Measurements from ENCODE around the gene ZNF569. TPM values are rescaled to one million over a fixed set of nuclear protein-coding genes. Genes with fewer than 3 reads are reported as not detected.

Gene ZNF569
- total and polyA plus RNA-seq, 2 of the 13 experiments (the other 11 are each of a cell fraction or from before 2014, with no cell fraction given), result 1.4 to 5.7 TPM

DNA sequence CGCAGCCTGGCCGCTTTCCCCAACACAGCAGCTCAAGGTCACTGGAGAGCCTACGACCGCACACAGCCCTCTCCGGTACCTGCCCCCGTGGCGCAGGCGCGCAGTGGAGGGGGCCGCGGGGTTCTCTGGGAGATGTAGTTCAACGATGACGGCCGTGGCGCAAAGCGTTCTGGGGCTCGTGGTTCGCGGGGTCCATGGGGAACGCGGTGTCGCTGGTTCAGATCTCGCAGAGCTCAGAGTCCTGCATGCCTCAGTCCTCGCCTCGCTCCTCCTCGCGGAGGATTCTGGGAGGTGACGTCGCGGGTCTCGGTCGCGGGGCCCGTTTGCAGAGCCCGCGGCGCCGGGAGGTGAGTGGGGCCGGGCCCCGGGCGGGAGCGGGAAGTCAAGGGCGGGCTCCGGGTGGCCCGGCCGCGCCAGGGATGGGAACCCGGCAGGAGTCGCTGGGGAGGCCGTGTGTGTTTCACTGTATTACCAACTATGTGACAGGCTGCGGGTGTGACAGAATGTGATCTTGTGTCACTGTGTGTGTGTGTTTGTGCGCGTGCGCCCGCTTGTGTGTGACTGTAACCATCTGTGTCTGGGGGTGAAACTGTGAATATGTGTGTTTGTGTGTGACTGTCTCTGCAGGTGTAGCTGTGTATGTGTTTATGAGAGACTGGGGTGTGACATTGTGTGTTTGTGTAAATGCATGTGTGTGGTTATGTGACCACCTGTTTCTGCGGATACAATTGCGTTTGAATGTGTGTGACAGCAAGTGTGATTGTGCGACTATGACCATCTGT, 96.2 kb downstream of the ZNF569 start, which contains the start of gene ZNF527 (continued):
- TF ChIP-seq YY1 (IDR thresholded peaks at IDR 0.05; ENCODE audit: insufficient read depth, insufficient replicate concordance, low read depth, low read length) (peak; percentile 81), ZNF850 (CRISPR knock-in tag; conservative IDR thresholded peaks at IDR 0.05) (0 out of 2 replicates have a peak, but pooled peaks have one; percentile 17), SMARCC2 (IDR thresholded peaks at IDR 0.05) (no peak), RNF2 (conservative IDR thresholded peaks at IDR 0.05; ENCODE audit: low read depth) (peak; percentile 68), SMARCE1 (IDR thresholded peaks at IDR 0.05; ENCODE audit: borderline replicate concordance) (no peak), ZNF460 (CRISPR knock-in tag; IDR thresholded peaks at IDR 0.05; ENCODE audit: borderline replicate concordance) (peak; percentile 42; the same call in 1 of the 2 replicates), AGO1 (IDR thresholded peaks at IDR 0.05; ENCODE audit: low read depth, low read length, poor library complexity, severe bottlenecking) (no peak), RFX3 (CRISPR knock-in tag; IDR thresholded peaks at IDR 0.05) (no peak), ZNF446 (CRISPR knock-in tag; IDR thresholded peaks at IDR 0.05) (no peak), ELF1 (CRISPR knock-in tag; IDR thresholded peaks at IDR 0.05) (peak; percentile 82), SP5 (CRISPR knock-in tag; IDR thresholded peaks at IDR 0.05; ENCODE audit: borderline replicate concordance, low read depth) (no peak), FOXA1 (IDR thresholded peaks at IDR 0.05) (no peak), FOXA1 (CRISPR knock-in tag; IDR thresholded peaks at IDR 0.05) (no peak; the same call in 1 of the 2 replicates), POGK (CRISPR knock-in tag; conservative IDR thresholded peaks at IDR 0.05) (peak; percentile 63; the same call in 1 of the 2 replicates), HBP1 (CRISPR knock-in tag; IDR thresholded peaks at IDR 0.05; ENCODE audit: low read depth) (no peak), PLRG1 (conservative IDR thresholded peaks at IDR 0.05) (no peak), KDM2A (CRISPR knock-in tag; IDR thresholded peaks at IDR 0.05; ENCODE audit: borderline replicate concordance, low read depth) (peak; percentile 82), ONECUT2 (CRISPR knock-in tag; IDR thresholded peaks at IDR 0.05) (no peak), ZNF567 (CRISPR knock-in tag; IDR thresholded peaks at IDR 0.05; ENCODE audit: borderline replicate concordance) (0 out of 2 replicates have a peak, but pooled peaks have one; percentile 57)
- TF ChIP-seq, protein P1, sequence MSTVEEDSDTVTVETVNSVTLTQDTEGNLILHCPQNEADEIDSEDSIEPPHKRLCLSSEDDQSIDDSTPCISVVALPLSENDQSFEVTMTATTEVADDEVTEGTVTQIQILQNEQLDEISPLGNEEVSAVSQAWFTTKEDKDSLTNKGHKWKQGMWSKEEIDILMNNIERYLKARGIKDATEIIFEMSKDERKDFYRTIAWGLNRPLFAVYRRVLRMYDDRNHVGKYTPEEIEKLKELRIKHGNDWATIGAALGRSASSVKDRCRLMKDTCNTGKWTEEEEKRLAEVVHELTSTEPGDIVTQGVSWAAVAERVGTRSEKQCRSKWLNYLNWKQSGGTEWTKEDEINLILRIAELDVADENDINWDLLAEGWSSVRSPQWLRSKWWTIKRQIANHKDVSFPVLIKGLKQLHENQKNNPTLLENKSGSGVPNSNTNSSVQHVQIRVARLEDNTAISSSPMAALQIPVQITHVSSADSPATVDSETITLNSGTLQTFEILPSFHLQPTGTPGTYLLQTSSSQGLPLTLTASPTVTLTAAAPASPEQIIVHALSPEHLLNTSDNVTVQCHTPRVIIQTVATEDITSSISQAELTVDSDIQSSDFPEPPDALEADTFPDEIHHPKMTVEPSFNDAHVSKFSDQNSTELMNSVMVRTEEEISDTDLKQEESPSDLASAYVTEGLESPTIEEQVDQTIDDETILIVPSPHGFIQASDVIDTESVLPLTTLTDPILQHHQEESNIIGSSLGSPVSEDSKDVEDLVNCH (CRISPR knock-in tag; IDR thresholded peaks at IDR 0.05), result no peak
- TF ChIP-seq, protein P2, sequence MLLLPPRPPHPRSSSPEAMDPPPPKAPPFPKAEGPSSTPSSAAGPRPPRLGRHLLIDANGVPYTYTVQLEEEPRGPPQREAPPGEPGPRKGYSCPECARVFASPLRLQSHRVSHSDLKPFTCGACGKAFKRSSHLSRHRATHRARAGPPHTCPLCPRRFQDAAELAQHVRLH (CRISPR knock-in tag; IDR thresholded peaks at IDR 0.05; ENCODE audit: borderline replicate concordance, low read depth), result no peak

All from HepG2 (cell line).